Loucy (cell line): ENCODE results near the gene SPOCK1.

ENCODE experiments used
- CTCF ChIP-seq: fragments of 200-600 bp; sonication (generic); conservative IDR thresholded peaks from 2 replicates; pipeline ENCODE4 v1.5.1; 2014; ENCODE audit warnings: mild to moderate bottlenecking, antibody characterized with exemption, low read length
- EZH2phosphoT487 ChIP-seq: fragments of 200-600 bp; IDR thresholded peaks from 2 replicates; pipeline ENCODE4 v1.6.1; 2018; ENCODE audit warnings: antibody characterized with exemption, mild to moderate bottlenecking, moderate library complexity, borderline replicate concordance

- TF ChIP-seq CTCF (no peak), EZH2phosphoT487 (no peak)
Measured at GRCh38 chr5:137415231-137415681, 83.9 kb downstream of the SPOCK1 start.
